ENCODE data around the gene TBPL1.

The TBPL1 gene

DNA sequence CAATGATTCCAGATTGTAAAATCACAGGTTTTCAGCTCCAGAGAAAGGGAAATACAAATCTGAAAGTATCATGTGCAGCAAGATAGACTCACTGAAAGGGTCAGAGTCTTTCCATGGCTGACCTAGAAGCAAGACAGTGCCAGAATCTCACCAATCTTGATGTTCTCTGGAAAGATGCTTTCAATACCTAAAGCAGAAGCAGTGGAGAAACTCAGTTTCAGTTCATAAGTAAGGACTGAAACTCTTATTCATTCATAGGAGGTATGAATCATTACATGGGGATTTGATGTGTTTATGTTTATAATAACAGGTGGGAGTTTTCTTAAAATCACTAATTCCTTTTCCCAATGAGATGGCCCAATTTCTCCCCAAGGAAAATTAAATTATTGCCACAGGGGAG, 56.9 kb downstream of the TBPL1 start:
- no peak for DNase-seq

- no peak for DNase-seq
Measured at GRCh38 chr6:134010400-134010799, 57.4 kb downstream of the TBPL1 start.

GRCh38 chr6:134010974-134011373, 58.0 kb downstream of the TBPL1 start:
- no peak for DNase-seq

- no peak for DNase-seq
Measured at GRCh38 chr6:134014588-134015137, 61.6 kb downstream of the TBPL1 start.

- no peak for DNase-seq
Measured at GRCh38 chr6:134015719-134016557, 62.9 kb downstream of the TBPL1 start.

DNA sequence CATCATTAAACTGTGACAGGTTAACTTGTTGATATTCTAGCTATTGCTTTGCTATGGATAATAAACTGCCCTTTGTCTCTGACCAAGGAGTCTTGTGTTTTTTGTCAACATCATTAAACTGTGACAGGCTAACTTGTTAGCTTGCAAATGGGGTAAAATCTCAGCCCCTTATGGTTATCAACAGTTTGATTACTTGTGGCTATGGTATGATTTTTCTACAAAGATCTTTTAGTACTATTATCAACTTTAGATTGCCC, 63.5 kb downstream of the TBPL1 start:
- no peak for DNase-seq

DNA sequence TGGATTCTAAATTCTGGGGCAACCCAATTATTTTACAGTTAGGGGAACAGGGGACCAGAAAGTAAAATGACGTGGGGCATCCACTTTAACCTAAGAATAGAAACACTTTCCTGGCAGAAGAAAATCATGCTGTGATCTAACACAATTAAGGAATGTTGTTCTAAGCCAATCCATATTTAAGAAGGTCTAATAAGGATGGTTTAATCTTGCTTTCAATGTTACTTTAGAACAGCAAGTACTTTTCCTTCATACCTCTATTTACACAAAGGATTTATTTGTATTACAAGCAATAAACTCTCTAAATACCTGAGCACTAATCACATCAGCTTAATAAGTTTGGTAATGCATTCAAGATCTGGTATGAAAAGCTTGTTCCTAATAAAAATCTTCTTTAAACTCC, 67.0 kb downstream of the TBPL1 start:
- DNase-seq = no peak

DNA sequence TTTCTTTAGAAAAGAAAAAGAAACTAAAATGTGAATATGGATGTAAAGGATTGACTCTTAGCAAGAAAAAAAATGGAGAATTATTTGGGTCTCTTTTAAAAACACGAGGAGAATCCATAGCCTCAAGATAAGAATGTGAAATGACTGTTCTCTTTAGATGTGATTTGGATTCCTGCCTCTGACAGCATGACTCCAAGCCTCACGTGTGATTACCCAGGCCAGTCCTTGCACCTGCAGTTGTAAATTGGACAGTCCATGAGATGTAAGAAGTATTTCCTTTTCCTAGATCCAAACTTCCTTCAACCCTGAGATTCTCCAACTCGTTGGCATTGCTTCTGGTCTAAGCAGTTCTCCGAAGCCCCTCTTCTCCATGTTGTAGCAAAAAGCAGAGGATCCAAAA, 67.5 kb downstream of the TBPL1 start:
- no peak for DNase-seq

DNA sequence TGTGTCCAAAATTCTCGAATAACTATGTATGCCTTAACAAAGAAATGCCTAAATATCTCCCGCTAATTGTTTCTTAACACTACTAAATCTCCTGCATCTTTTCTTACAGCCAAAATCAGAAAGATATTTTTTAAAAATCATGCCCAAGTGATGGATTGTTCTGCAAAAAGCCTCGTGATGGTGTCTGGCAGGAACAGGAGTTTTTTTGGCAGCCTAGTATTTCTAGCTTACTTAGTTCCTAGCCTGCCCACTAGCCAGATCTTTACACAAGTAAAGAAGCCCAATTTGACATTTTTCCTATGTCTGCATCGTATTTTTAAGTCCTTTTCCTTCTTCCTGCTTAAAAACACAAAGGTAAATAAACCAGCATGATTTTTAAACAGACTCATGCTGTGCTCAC, 67.9 kb downstream of the TBPL1 start:
- DNase-seq = no peak

DNA sequence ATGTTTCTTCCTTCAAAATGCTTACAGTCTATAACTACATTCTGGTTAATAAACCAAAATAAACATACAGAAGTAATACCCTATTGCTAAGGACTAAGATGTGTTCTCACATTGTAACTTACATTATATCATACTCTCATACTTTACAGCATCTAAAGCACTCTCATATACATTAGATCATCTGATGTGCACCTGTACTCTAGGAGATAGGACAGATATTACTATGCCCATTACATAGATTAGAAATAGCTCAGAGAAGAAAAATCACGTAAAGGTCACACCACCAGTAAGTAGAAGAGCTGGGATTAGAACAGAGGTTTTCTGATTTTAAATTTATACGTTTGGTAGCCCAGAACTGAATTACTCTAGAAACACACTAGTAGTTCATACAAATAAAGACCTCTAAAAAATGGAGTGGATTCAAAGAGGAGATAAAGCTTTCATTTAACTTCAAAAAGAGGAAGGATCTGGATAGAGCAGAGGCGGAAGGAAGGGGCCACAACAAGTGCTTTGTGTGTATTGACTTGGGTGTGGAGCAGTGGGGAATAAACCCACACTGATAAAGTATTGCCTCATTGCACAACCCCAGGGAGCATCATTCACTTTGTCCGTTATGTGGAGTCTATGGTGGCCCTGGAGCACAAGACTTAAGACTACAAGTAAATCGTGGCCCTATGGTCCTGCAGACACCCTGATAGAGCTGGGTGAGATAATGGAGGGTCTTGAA, 68.5 kb downstream of the TBPL1 start:
- DNase-seq = no peak

- no peak for DNase-seq
Measured at GRCh38 chr6:134022650-134023049, 69.6 kb downstream of the TBPL1 start.

- no peak for DNase-seq
Measured at GRCh38 chr6:134026597-134026996, 73.6 kb downstream of the TBPL1 start.

DNA sequence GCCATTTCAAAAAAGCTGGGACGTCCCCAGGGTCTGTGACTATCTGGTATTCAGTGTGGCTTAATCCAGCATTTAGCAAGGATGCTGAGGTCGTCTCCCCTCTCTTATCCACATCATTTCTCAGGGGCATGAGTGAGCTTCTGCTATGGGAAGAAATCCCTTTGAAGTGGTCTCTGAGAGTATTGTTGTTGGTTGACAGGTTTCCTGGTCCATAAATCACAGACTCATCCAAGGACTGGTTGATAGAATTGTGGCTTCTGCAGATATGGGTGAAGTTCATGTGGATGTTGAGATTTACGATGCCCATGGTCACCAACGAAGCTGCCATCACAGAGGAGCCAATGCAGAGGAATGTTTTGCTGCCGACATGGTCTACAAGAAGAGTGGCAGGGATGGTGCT, 75.4 kb downstream of the TBPL1 start:
- DNase-seq = no peak

GRCh38 chr6:134029495-134030455, 76.8 kb downstream of the TBPL1 start:
- DNase-seq = peak; percentile 23 to 36

DNA sequence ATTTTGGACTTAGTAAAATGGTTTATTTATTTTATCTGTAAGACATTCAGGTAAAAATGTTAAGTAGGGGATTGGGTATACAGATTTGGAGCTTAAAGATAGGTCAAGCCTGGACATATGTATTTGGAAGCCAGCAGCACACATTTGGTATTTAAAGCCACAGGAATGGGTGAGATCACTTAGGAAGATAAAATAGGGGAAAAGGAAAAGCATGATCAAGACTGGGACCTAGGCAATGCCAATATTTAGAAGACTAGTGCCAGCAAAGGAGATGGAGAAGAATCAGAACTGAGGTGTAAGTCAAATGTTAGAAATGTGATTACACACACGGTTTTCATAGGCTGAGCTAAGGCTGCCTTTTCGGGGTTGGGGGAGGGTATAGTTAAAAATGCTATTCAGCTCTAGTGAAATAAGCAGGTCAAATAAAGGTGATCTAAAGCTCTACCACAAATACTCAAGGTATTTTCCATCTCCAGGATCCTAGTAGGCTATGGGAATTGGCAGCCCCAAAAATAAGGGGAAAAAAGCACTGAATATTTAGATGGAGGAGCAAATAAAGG, 78.8 kb downstream of the TBPL1 start:
- DNase-seq = no peak

GRCh38 chr6:134034478-134034877, 81.5 kb downstream of the TBPL1 start:
- no peak for DNase-seq

GRCh38 chr6:134034961-134035822, 82.2 kb downstream of the TBPL1 start:
- no peak for DNase-seq

DNA sequence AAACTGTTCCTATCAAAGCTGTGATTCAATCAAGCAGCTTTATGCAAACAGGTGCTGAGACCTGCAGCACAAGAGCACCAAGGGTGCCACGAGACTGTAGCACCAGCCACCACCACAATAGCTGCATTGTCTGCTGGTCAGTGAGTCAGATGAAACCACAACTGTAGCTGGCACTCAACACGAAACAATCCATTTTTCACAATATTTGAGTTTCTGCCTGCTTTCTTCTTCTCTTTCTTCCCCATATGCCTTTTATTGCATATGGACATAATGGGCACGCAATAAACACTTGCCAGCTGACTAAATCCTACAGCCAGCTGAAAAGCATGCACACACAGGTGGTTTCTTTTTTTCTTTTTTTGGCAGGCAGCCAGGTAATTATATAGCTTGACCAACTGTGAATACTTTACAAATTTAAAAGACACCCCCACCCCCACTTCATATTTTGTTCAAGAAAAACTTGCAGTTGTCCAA, 82.8 kb downstream of the TBPL1 start:
- DNase-seq = peak; percentile 81 to 89

DNA sequence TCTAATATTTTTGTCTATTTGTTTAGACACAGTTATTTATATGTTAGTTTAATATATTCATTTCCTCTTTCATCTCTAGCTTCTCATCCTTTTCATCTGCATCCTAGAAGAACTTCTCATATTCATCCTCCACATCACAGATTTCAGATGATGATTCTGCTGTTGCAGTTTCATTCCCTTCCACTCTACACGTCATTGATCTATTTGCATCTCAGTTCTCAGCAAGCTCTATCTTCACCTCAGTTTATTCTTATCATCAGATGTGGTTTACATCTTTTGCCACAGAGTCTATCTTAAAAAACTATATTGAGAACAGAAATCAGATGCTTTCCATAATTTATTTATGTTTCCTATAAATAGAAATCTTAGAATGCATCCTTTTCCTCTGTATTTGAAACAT, 86.1 kb downstream of the TBPL1 start:
- no peak for DNase-seq
